ENCODE results near the gene KDM4B.

Gene KDM4B

DNA sequence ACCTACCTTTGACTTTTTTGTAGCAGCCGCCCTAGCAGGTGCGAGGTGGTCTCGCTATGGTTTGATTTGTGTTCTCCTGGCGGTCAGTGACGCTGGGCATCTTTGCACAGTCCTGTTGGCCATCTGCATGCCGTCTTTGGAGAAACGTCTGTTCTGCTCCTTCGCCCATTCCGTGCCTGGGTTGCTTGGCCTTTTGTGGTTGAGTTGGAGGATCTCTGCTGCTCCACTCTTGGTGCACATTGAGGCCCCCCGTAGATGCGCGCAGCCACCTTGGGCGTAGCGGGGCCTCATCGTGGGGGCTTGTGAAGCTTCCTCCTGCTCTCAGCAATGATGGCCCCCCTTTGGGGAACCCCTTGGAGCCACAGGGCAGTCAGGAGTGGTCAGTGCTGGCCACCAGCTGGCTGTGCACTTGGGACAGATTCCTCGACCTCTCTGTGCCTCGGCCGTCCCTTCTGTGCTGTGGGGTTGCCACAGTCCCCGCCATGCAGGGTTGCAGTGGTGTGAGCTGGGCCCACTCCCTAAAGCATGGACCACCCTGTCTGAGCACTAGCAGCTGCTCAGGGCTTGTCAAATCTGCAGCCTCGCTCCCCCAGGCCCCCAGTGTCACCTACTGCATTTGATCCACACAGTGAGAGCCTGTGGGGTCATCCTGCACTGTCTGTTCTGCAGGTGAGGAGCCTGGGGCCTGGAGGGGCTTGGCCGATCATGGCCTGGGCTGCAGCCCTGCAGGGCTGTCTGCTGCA is 170.8 kb downstream of the KDM4B start:
- H3K4me3 Mint-ChIP-seq = peak overlapping the region; percentile 68
- peaks cover 38% of the 10 kb centered on the region for H3K36me3 Mint-ChIP-seq
- H3K9me3 Mint-ChIP-seq = peaks cover 5% of the 10 kb centered on the region
- no peak for DNase-seq
- CTCF ChIA-PET = no interaction called here
- H3K27me3 Mint-ChIP-seq = peaks cover 14% of the 10 kb centered on the region
- H3K27ac Mint-ChIP-seq = peak overlapping the region; percentile 92
- H3K4me1 Mint-ChIP-seq = peaks cover 27% of the 10 kb centered on the region

DNA sequence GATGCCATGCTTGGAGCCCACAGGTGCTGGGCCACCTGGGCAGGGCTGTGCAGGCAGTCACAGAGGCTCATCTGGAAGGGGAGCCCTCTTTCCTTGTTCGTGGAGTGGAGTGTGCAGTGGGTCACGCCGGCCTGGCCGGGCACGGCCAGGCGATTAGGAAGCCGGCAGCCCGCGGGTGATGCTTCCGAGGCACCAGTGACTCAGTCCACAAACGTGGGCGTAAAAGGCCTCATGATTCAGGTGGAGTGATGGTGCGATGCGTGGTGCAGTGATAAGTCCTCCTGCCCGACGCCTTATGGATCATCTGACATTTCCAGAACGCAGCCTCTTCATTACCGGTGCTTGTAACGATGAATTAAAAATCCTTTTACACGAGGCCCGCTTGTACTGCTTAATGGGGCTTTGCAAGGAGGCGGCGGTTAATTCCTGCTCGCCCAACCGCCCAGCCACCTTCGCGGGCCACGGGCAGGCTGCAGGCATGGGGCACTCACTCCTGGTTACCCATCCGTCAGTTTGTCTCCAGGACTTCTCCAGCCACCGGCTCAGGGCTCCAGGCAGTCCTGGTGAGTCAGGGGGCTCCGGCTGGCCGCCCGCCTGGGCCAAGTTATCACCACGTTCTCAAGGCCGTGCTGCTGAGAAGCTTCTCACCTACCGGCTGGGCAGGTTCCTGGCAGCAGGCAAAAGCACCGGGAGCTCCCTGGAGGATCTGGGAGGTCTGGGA is 172.4 kb downstream of the KDM4B start:
- CTCF ChIA-PET = no interaction called here
- Mint-ChIP-seq H3K36me3 (peaks cover 43% of the 10 kb centered on the region), H3K4me1 (peaks cover 27% of the 10 kb centered on the region)

DNA sequence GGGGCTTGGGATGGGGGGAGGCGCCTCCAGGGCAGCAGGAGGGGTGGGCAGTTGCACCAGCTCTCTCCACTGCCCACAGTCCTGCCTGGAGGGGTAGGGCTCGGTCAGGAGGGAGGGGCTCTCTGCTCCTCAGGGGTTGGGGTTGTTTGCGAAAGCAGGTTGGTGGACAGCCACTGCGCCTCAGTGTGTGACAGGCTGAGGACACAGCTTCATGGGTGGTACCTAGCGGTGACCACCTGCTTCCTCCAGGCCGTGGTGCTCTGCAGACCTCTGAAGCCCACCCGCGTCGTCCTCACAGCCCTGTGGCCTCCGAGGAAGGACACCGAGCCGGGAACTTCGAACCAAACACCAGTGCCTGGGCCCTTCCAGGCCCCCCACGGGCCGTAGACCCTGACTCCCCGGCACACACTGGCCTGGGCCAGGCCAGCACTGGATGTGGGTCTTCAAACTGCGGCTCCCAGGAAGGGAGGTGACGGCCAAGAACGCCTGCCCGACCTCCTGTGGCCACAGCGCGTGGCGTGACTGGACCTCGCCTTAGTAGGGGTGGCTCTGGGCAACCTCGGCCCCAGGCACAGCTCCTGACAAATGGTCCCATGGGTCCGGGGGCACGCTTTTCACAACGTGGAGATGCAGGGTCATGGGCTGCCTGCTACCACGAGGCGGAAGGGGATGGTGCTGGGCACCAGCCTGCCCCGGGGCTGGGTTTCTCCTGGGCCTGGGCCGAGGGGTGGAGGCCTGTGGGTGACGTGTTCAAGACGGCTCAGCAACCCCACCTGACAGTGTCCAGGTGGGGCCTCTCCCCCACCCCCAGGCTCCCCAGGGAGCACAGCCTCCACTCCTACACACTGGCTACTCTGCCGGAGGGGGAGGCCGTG is 173.2 kb downstream of the KDM4B start:
- Mint-ChIP-seq H3K27ac (no peak overlapping the region), H3K4me1 (peaks cover 29% of the 10 kb centered on the region), H3K36me3 (peaks cover 43% of the 10 kb centered on the region), H3K9me3 (peaks cover 5% of the 10 kb centered on the region), H3K4me3 (no peak overlapping the region), H3K27me3 (peaks cover 14% of the 10 kb centered on the region)
- CTCF ChIA-PET = no interaction called here
- DNase-seq = no peak

More for the DNA sequence above, 172.4 kb downstream of the KDM4B start:
- H3K27me3 Mint-ChIP-seq = peaks cover 14% of the 10 kb centered on the region
- no peak overlapping the region for H3K27ac Mint-ChIP-seq
- H3K4me3 Mint-ChIP-seq = no peak overlapping the region
- peaks cover 5% of the 10 kb centered on the region for H3K9me3 Mint-ChIP-seq
- no peak for DNase-seq

GRCh38 chr19:5142725-5143097 is 173.8 kb downstream of the KDM4B start:
- Mint-ChIP-seq H3K27ac (no peak overlapping the region), H3K9me3 (peaks cover 5% of the 10 kb centered on the region), H3K4me1 (peaks cover 29% of the 10 kb centered on the region), H3K36me3 (peaks cover 40% of the 10 kb centered on the region), H3K27me3 (peaks cover 14% of the 10 kb centered on the region), H3K4me3 (no peak overlapping the region)
- no peak for DNase-seq
- CTCF ChIA-PET = no interaction called here

DNA sequence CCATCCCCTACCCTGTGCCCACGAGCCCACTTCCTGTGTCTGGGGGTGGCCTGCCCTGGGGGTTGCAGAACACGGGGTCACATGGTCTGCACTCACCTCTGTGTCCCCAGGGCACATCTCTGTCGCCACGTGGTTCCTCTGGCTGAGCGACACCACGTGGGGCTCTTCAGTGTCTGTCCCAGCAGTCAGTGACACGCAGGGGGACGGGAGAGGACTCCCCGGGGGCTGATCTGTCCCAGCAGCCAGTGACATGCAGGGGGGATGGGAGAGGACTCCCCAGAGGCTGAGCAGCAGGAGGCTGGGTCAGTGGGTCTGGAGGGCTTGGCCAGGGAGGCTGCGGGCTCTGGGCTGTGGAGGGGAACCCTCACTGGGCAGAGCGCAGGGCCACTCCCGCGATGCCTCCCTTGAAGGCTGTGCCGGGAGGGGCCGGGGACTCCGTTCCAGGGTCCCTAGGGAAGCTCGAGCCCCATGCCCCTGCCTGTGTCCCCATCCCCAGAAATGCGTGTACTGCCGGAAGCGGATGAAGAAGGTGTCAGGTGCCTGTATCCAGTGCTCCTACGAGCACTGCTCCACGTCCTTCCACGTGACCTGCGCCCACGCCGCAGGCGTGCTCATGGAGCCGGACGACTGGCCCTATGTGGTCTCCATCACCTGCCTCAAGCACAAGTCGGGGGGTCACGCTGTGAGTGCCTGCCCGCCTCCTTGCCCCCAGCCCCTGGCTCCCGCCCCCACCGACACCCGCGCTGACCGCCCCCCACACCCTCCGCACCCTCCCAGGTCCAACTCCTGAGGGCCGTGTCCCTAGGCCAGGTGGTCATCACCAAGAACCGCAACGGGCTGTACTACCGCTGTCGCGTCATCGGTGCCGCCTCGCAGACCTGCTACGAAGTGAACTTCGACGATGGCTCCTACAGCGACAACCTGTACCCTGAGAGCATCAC is 174.8 kb downstream of the KDM4B start:
- Mint-ChIP-seq H3K4me1 (peaks cover 22% of the 10 kb centered on the region), H3K36me3 (peaks cover 31% of the 10 kb centered on the region), H3K4me3 (no peak overlapping the region)

DNA sequence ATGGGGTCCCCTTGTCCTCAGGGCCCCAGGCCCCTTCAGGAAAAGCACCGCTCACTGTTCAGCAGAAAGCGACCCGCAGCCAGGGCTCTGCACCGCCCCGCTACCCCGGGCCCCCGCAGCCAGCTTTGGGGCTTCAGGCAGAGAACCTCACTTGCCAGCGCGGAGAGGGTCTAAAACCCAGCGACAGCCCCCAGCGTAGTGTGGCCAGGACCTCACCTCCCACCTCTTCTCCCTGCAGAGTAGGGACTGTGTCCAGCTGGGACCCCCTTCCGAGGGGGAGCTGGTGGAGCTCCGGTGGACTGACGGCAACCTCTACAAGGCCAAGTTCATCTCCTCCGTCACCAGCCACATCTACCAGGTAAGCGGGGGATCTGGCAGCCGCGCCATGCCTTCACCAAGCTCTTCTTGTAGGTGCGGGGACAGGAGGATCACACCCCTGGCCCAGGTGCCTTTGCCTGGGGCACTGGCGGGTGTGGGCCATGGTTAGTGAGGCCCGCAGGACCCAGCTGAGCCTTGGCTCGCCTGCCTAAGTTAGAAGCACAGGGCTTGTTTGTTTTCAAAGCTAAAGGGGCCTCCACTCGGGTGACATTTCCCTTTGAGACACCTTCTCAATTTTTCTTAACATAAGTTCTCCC is 175.7 kb downstream of the KDM4B start:
- H3K4me1 Mint-ChIP-seq = peaks cover 12% of the 10 kb centered on the region
- DNase-seq = no peak
- no peak overlapping the region for H3K4me3 Mint-ChIP-seq
- H3K36me3 Mint-ChIP-seq = peaks cover 24% of the 10 kb centered on the region
- peaks cover 5% of the 10 kb centered on the region for H3K27me3 Mint-ChIP-seq
- CTCF ChIA-PET = no interaction called here
- H3K9me3 Mint-ChIP-seq = no peaks in the 10 kb centered on the region
- H3K27ac Mint-ChIP-seq = no peak overlapping the region

More for the DNA sequence above, 174.8 kb downstream of the KDM4B start:
- Mint-ChIP-seq H3K27me3 (peaks cover 14% of the 10 kb centered on the region), H3K9me3 (peaks cover 3% of the 10 kb centered on the region), H3K27ac (no peak overlapping the region)
- CTCF ChIA-PET = no interaction called here
- no peak for DNase-seq

DNA sequence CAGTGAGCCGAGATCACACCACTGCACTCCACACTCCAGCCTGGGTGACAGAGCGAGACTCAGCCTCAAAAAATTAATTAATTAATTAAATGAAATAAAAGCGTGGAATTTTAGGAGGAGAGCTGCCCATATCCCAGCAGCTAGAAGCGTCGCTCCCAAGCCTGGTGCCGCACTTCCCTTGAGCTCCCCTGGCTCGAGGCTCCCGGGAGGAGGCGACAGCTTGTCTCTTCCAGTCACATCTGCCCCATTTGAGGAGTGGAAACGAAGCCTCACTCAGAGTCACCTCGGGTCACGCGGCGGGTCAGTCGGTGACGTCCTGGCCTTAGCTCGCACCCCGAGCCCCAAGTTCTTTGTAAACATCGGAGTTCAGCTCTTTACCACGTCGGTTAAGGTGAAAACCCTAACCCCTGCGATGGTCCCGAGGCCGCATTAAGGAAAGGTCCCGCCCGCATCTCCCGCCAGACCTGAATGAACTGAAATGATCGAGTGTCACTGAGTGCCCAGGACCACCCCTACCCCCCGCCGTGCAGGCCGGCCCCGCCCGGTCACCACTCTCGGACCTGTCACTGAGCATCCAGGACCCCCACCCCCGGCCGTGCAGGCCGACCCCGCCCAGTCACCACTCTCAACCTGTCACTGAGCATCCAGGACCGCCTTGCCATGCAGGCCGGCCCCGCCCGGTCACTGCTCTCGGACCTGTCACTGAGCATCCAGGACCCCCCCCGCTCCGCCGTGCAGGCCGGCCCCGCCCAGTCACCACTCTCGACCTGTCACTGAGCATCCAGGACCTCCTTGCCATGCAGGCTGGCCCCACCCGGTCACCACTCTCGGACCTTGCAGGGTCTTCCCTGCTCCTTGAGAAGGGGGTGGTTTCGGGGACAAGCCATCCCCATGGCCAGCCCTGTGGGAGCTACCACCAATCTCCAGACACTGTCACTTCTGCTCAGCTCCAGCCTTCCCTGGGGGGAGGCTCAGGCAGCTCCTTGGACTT is 176.9 kb downstream of the KDM4B start:
- no peak for DNase-seq
- H3K36me3 Mint-ChIP-seq = peaks cover 15% of the 10 kb centered on the region
- H3K4me1 Mint-ChIP-seq = peaks cover 6% of the 10 kb centered on the region
- H3K27me3 Mint-ChIP-seq = no peaks in the 10 kb centered on the region
- H3K27ac Mint-ChIP-seq = no peak overlapping the region
- H3K4me3 Mint-ChIP-seq = no peak overlapping the region
- no peaks in the 10 kb centered on the region for H3K9me3 Mint-ChIP-seq
- CTCF ChIA-PET = no interaction called here

DNA sequence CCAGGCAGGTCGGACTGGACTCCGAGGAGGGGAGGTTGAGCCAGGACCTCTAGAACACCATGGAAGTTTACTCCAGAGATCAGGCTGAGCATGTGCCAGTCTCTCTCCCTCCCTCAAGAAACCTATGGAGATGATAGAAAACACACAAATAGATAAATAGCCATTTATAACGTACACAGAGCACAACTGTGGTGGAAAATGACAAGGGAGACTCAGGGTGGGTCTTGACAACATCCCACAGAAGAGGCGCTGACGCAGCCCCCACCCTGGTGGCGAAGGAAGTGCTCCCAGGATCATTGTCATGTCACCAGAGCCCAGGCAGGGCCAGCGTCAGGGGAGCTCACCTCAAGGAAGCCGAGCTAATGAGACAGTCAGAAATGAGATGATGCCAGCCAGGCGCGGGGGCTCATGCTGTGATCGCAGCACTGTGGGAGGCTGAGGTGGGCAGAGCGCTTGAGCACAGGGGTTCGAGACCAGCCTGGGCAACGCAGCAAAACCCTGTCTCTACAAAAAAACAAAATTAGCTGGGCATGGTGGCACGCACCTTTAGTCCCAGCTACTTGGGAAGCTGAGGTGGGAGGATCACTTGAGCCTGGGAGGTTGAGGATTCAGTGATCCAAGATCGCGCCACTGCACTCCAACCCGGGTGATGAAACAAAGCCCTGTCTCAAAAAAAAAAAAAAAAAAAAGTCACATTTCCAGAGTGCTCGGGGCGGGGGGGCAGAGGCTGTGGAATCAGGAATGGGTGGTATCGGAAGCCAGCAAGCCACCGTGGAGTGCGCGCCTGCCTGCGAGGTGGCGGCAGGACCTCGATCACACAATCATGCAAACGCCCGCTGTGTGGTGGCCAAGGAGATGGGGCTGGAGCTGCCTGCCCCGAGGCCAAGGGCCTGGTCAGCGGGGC is 178.4 kb downstream of the KDM4B start:
- no peak for DNase-seq
- Mint-ChIP-seq H3K9me3 (no peaks in the 10 kb centered on the region), H3K27me3 (no peaks in the 10 kb centered on the region), H3K27ac (no peak overlapping the region), H3K4me1 (peaks cover 6% of the 10 kb centered on the region), H3K4me3 (no peak overlapping the region), H3K36me3 (peaks cover 15% of the 10 kb centered on the region)
- CTCF ChIA-PET = interaction anchor here (0.6 kb wide), 1 partner anchor 624 kb away, joined by 4 read pairs; no protein-coding TSS in a partner anchor

- H3K27ac Mint-ChIP-seq = no peak overlapping the region
- H3K4me1 Mint-ChIP-seq = peaks cover 5% of the 10 kb centered on the region
- DNase-seq = no peak
- no peaks in the 10 kb centered on the region for H3K27me3 Mint-ChIP-seq
- H3K36me3 Mint-ChIP-seq = peaks cover 15% of the 10 kb centered on the region
- H3K9me3 Mint-ChIP-seq = no peaks in the 10 kb centered on the region
- CTCF ChIA-PET = interaction anchor here (0.6 kb wide), 1 partner anchor 625 kb away, joined by 4 read pairs; no protein-coding TSS in a partner anchor
- no peak overlapping the region for H3K4me3 Mint-ChIP-seq
Observed at GRCh38 chr19:5147978-5148793, 179.3 kb downstream of the KDM4B start.

- no peak overlapping the region for H3K4me3 Mint-ChIP-seq
Observed at GRCh38 chr19:5148794-5149190, 179.9 kb downstream of the KDM4B start.

DNA sequence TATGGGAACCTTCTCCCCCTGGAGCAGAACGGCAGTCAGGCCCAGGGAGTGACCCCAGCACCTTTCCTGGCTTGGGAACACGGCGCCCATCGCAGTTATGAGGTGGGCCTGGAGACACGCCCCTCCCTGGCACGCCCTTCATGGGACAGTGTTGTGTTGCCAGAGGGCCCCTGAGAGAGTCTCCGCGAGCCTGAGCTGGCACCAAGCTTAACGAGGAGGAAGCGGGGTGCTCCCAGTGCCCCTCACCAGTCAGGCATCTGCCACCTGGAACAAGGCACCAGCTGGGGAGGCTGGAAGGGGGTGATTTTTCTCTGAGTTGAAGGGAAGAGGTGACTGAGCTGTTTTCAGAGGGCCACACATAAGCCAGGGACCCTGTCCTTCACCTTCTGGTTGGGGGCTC is 180.6 kb downstream of the KDM4B start:
- Mint-ChIP-seq H3K9me3 (no peaks in the 10 kb centered on the region), H3K27ac (no peak overlapping the region), H3K4me1 (peaks cover 2% of the 10 kb centered on the region), H3K4me3 (no peak overlapping the region), H3K27me3 (no peaks in the 10 kb centered on the region), H3K36me3 (peaks cover 15% of the 10 kb centered on the region)
- CTCF ChIA-PET = interaction anchor here (1.5 kb wide), 1 partner anchor 11 kb away, joined by 3 read pairs; no protein-coding TSS in a partner anchor
- no peak for DNase-seq

More at GRCh38 chr19:5148794-5149190, 179.9 kb downstream of the KDM4B start:
- Mint-ChIP-seq H3K4me1 (peaks cover 2% of the 10 kb centered on the region), H3K27me3 (no peaks in the 10 kb centered on the region), H3K36me3 (peaks cover 15% of the 10 kb centered on the region), H3K27ac (no peak overlapping the region), H3K9me3 (no peaks in the 10 kb centered on the region)
- CTCF ChIA-PET = no interaction called here
- DNase-seq = no peak

All from activated naive CD4-positive, alpha-beta T cell treated with anti-CD3 and anti-CD28 coated beads, Interleukin-2, amount 10 ng/mL, durations not matched to agents 7 days and 5 days (primary cell).